NCI-H1417 (cell line): ENCODE results near the gene PXK.

Experiments
- DNase-seq, 3 experiments: peaks; one replicate each; lab custom pipeline; 2025; lab: John Stamatoyannopoulos, UW

The PXK gene

GRCh38 chr3:58347984-58348383 lies 15.3 kb downstream of the PXK start:
- DNase-seq, result no peak

GRCh38 chr3:58349792-58350626 lies 17.3 kb downstream of the PXK start:
- DNase-seq, result peak in 1 of 3 experiments; percentile 6

DNA sequence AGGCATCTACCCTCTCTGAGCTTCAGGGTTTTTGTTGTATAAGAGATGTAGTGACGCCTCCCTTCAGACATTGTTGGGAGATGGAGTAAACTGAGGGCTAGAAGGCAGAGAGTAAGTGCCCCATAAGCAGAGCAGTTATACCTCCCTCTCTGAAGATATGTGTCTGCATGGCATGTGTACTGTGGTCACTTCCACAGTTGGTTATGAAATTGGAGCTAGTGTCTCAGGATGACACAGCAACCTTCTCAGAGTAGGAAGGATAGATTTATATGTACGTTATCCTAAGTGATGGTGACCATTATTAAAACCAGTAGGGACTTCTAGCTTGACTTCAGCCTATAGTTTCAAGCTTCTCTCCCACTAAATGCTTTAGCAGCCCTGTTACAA lies 17.9 kb downstream of the PXK start:
- no peak for DNase-seq

GRCh38 chr3:58351920-58352319 lies 19.2 kb downstream of the PXK start:
- peak; percentile 0 to 7 (median 1) for DNase-seq

DNA sequence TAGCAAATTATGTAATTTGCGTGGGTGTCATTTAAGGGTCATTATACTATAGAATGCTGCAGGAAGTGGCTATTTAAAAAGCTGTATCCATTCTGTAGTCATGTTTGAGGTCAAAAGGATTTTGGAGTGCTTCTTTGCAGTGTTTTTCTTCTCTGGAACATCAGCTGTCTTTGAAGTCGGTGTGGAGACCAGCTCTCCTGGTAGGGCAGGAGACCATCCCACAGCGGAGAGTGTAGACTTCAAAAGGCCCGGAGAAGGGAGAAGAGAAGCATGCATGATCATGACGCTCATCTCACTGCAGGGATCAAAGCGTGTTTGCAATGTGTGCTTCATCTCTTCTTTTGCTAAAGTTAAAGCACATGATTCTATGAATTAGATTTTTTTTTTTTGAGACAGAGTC lies 19.9 kb downstream of the PXK start:
- DNase-seq, result no peak

DNA sequence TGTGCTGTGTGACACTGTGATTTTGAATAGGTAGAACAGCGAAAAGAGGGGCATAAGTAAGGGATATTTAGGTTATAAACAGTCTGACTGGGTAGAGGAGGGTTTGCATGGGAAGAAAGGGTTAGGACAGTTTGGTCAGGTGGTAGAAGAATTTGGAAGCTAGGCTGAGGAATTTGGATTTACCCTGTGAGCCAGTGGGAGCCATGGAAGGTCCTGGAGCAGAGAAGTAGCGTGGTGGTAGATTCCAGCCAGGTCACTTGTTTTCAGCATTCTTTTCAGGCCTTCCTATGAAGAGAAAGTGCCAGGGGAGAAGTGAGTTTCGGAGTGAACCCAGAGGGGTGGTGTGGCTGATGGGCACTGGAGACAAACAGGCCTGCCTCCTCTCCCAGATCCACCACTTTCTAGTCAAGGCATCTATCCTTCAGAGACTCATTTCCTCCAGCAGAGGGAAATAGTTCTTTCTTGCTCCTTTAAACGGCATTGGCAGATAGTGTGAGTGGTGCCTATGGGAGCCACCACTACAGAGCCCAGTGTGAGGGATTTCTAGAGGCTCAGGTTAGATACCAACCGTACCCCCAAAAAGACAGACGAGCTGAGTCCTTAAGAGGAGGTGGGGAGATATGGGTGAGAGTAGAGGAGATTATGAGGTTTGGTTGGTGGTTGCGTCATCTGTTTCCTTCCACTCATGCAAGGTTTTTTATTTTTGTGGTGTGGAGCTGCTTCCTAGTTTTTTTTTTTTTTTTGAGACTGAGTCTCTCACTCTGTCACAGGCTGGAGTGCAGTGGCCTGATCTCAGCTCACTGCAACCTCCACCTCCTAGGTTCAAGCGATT lies 21.2 kb downstream of the PXK start:
- DNase-seq, result no peak

GRCh38 chr3:58355179-58355578 lies 22.5 kb downstream of the PXK start:
- DNase-seq, result no peak

GRCh38 chr3:58356054-58356453 lies 23.4 kb downstream of the PXK start:
- DNase-seq, result no peak

- DNase-seq, result no peak
Observed at GRCh38 chr3:58357402-58357801, 24.7 kb downstream of the PXK start.

- no peak for DNase-seq
Observed at GRCh38 chr3:58358092-58358491, 25.4 kb downstream of the PXK start.

DNA sequence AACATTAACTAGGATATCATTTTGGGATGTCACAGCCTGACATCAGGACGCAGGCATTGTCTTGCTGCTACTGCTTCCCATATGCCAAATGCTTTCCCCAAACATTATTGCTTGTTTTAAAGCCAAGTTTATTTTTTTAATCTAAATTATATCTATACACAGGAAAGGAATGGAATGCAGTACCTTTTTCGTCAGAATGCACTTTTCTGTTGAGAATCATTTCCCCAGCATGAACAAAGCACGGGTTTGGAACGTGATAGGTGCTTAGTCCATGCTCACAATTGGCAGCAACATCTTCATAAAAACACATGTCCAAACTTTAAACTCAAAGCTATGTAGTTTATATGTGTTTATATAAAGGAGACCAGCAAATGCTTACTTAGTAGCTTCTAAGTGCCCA lies 26.1 kb downstream of the PXK start:
- no peak for DNase-seq

DNA sequence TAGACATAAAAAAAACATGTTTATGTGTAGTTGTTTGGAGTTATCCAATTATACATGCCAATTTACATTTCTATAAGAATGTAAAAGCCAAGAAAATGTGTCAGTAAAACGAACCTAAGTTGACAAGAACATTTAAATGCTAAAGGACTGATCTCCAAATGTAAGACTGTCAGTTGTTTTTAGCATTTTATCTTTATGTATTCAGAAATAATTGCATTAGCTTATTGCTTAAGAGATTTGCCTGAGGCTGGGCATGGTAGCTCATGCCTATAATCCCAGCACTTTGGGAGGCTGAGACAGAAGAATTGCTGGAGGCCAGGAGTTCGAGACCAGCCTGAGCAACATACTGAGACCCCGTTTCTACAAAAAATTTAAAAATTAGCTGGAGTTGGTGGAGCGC lies 26.9 kb downstream of the PXK start:
- no peak for DNase-seq

GRCh38 chr3:58361866-58362265 lies 29.2 kb downstream of the PXK start:
- no peak for DNase-seq

GRCh38 chr3:58366699-58367098 lies 34.0 kb downstream of the PXK start:
- no peak for DNase-seq

GRCh38 chr3:58369038-58369437 lies 36.3 kb downstream of the PXK start:
- DNase-seq, result no peak

- no peak for DNase-seq
Observed at GRCh38 chr3:58369876-58370275, 37.2 kb downstream of the PXK start.

- no peak for DNase-seq
Observed at GRCh38 chr3:58370407-58370806, 37.7 kb downstream of the PXK start.

DNA sequence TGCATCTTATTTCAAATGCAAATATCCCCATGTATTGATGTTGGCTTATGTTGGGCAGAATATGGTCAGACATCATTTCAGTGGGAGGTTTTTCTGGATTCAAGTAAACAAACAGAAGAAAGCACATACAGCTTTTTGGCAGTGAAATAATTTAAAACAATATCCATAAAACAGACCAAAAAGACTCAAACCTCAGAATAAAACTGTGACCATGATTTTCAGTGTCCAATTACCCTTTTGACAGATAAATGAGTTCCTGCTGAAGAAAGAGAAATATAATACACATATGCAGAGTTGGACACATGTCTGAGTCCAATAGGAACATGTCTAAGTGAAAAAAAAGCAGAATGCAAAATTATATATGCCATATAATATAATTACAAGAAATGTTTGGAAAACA lies 39.1 kb downstream of the PXK start:
- DNase-seq, result no peak

GRCh38 chr3:58375254-58375653 lies 42.6 kb downstream of the PXK start:
- no peak for DNase-seq

DNA sequence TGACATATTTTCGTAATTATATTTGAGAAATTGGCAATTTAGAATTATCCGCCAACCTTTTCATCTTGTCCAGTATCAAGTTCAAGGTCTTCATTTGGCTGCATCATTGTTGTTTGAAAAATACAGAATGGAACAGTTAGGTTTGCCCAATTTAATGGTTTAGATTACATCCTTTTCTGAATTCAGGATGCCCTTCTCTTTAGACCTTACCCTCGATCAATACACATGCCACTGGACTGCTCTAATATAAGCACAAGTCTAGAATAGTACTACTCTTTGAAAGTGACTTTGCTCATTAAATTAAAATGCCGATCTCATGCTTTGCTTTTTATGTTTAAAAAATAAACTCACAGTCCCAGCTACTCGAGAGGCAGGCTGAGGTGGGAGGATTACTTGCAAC lies 44.5 kb downstream of the PXK start:
- no peak for DNase-seq

GRCh38 chr3:58377750-58378149 lies 45.1 kb downstream of the PXK start:
- no peak for DNase-seq

GRCh38 chr3:58379351-58380073 lies 46.8 kb downstream of the PXK start:
- no peak for DNase-seq

GRCh38 chr3:58383476-58383875 lies 50.8 kb downstream of the PXK start:
- DNase-seq, result no peak
